ENCODE measurements around the gene NAP1L5. TPM values are rescaled to one million over a fixed set of nuclear protein-coding genes. Genes with fewer than 3 reads are reported as not detected.

NAP1L5 gene
- total and polyA plus RNA-seq, 2 experiments from 2014 or later = 2.0 to 2.4 TPM

DNA sequence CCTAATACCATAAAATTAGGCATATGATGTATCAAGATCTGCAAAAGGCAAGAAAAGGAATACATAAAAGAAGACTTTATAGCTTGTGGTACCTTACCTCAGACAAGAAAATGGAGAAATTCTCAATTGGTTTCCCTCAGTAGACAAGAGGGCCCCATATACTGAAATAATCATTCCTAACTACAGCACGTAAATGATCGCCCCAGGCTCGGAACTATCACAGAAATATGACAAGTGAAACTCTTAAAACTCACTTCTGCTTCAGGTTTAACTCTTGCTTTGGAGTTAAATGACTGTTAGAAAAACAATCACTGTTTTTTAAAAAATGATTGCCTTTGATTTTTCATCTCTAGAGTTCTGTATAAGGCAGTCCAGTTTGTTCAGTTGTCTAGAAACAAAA, 38.6 kb upstream of the NAP1L5 start (continued):
- TF ChIP-seq, protein P1, sequence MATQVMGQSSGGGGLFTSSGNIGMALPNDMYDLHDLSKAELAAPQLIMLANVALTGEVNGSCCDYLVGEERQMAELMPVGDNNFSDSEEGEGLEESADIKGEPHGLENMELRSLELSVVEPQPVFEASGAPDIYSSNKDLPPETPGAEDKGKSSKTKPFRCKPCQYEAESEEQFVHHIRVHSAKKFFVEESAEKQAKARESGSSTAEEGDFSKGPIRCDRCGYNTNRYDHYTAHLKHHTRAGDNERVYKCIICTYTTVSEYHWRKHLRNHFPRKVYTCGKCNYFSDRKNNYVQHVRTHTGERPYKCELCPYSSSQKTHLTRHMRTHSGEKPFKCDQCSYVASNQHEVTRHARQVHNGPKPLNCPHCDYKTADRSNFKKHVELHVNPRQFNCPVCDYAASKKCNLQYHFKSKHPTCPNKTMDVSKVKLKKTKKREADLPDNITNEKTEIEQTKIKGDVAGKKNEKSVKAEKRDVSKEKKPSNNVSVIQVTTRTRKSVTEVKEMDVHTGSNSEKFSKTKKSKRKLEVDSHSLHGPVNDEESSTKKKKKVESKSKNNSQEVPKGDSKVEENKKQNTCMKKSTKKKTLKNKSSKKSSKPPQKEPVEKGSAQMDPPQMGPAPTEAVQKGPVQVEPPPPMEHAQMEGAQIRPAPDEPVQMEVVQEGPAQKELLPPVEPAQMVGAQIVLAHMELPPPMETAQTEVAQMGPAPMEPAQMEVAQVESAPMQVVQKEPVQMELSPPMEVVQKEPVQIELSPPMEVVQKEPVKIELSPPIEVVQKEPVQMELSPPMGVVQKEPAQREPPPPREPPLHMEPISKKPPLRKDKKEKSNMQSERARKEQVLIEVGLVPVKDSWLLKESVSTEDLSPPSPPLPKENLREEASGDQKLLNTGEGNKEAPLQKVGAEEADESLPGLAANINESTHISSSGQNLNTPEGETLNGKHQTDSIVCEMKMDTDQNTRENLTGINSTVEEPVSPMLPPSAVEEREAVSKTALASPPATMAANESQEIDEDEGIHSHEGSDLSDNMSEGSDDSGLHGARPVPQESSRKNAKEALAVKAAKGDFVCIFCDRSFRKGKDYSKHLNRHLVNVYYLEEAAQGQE (IDR thresholded peaks at IDR 0.05; ENCODE audit: unreplicated experiment) = no peak
- TF ChIP-seq ZNF331 (CRISPR knock-in tag; IDR thresholded peaks at IDR 0.05; ENCODE audit: low read depth) = no peak

DNA sequence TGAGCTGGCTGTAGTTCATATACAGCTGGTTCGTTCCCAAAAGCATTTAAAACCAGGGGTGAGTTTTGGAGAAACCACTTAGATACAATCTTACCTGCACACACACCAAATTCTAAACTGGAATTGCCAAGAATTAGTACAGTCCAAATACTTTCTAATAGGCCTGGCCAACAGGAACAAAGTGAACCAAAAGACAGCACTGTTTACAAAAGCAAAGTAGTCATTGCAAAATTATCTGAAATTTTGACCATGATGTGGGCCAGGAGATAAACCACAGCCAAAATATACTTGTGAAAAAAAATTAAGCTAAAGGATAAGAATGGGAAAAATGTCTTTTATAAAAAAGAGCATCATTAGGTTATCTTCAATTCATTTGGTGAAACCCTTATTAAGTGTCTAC, 37.9 kb upstream of the NAP1L5 start:
- H3K27me3 ChIP-seq (ENCODE audit: insufficient read depth) = no peaks in the 10 kb centered on the region
- H3K4me3 Mint-ChIP-seq = no peak overlapping the region
- H3K4me1 Mint-ChIP-seq = peaks cover 35% of the 10 kb centered on the region
- H3K36me3 Mint-ChIP-seq (ENCODE audit: low read depth) = peaks cover 6% of the 10 kb centered on the region; the same call in 2 of the 3 replicates
- no peaks in the 10 kb centered on the region for H3K79me2 ChIP-seq (replicated peaks; ENCODE audit: insufficient read depth)
- DNase-seq (ENCODE audit: low spot score) = no peak
- no peak for ATAC-seq
- no peak overlapping the region; the same call in 1 of the 2 replicates for H3K27ac Mint-ChIP-seq
- peaks cover 6% of the 10 kb centered on the region for H3K27me3 Mint-ChIP-seq (ENCODE audit: insufficient read depth, low read depth, poor library complexity)
- no peak overlapping the region for H3K4me2 ChIP-seq
- no peaks in the 10 kb centered on the region for H4K20me1 ChIP-seq (replicated peaks; ENCODE audit: insufficient read depth)
- no peaks in the 10 kb centered on the region for H3K36me3 ChIP-seq (ENCODE audit: insufficient read depth)
- no peaks in the 10 kb centered on the region for H3F3A ChIP-seq (replicated peaks; ENCODE audit: low read depth)
- H3K9me2 ChIP-seq (ENCODE audit: insufficient read depth) = no peaks in the 10 kb centered on the region
- peaks cover 30% of the 10 kb centered on the region for H3K4me1 ChIP-seq (ENCODE audit: insufficient read depth)
- no peak overlapping the region for H2AFZ ChIP-seq
- no peak overlapping the region for H3K27ac ChIP-seq (ENCODE audit: low read depth)
- no peaks in the 10 kb centered on the region; the same call in 2 of the 3 replicates for H3K9me3 Mint-ChIP-seq
- H3K4me3 ChIP-seq = no peak overlapping the region
- TF ChIP-seq, protein P2, sequence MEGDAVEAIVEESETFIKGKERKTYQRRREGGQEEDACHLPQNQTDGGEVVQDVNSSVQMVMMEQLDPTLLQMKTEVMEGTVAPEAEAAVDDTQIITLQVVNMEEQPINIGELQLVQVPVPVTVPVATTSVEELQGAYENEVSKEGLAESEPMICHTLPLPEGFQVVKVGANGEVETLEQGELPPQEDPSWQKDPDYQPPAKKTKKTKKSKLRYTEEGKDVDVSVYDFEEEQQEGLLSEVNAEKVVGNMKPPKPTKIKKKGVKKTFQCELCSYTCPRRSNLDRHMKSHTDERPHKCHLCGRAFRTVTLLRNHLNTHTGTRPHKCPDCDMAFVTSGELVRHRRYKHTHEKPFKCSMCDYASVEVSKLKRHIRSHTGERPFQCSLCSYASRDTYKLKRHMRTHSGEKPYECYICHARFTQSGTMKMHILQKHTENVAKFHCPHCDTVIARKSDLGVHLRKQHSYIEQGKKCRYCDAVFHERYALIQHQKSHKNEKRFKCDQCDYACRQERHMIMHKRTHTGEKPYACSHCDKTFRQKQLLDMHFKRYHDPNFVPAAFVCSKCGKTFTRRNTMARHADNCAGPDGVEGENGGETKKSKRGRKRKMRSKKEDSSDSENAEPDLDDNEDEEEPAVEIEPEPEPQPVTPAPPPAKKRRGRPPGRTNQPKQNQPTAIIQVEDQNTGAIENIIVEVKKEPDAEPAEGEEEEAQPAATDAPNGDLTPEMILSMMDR (conservative IDR thresholded peaks at IDR 0.05; ENCODE audit: low read depth in 2 of 2) = no peak
- TF ChIP-seq ZNF114 (CRISPR knock-in tag; IDR thresholded peaks at IDR 0.05) (no peak), NANOG (IDR thresholded peaks at IDR 0.05; ENCODE audit: borderline replicate concordance) (no peak), POLR2AphosphoS5 (IDR thresholded peaks at IDR 0.05; ENCODE audit: low read depth) (no peak), JUNB (IDR thresholded peaks at IDR 0.05; ENCODE audit: unreplicated experiment) (no peak), CREB1 (CRISPR knock-in tag; IDR thresholded peaks at IDR 0.05; ENCODE audit: low read depth) (no peak), STAT1 (IDR thresholded peaks at IDR 0.05; ENCODE audit: unreplicated experiment) (no peak), EZH2 (IDR thresholded peaks at IDR 0.05; ENCODE audit: low read depth, unreplicated experiment) (no peak)
- TF ChIP-seq, protein P3, sequence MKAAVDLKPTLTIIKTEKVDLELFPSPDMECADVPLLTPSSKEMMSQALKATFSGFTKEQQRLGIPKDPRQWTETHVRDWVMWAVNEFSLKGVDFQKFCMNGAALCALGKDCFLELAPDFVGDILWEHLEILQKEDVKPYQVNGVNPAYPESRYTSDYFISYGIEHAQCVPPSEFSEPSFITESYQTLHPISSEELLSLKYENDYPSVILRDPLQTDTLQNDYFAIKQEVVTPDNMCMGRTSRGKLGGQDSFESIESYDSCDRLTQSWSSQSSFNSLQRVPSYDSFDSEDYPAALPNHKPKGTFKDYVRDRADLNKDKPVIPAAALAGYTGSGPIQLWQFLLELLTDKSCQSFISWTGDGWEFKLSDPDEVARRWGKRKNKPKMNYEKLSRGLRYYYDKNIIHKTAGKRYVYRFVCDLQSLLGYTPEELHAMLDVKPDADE (IDR thresholded peaks at IDR 0.05) = no peak
- TF ChIP-seq, protein P1 (IDR thresholded peaks at IDR 0.05; ENCODE audit: unreplicated experiment) = no peak

Measured in GM23338 (cell line).